ENCODE results near the gene HEXIM1.

DNA sequence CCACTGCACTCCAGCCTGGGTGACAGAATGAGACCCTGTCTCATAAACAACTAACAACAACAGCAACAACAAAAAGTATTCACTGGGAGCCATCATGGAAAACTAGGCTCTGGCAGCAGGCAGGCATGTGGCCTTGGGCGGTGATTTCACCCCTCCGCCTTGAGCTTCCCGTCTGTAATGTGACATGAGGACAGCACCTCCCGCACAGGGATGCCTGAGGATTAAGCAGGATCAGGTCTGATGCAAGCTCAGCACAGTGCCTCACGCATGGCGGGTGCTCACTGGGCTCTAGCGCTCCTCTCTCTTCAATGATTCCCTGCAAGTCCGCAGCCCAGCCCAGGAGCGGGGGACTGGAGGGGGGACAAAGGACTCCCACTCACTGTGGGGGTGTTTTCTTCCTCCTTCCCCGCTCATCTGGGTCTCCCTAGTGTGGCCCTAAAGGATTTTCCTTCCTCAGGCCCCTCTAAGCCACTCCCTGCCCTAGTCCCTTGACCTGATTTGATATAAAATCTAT lies 18.8 kb upstream of the HEXIM1 start:
- TF ChIP-seq, protein P1, sequence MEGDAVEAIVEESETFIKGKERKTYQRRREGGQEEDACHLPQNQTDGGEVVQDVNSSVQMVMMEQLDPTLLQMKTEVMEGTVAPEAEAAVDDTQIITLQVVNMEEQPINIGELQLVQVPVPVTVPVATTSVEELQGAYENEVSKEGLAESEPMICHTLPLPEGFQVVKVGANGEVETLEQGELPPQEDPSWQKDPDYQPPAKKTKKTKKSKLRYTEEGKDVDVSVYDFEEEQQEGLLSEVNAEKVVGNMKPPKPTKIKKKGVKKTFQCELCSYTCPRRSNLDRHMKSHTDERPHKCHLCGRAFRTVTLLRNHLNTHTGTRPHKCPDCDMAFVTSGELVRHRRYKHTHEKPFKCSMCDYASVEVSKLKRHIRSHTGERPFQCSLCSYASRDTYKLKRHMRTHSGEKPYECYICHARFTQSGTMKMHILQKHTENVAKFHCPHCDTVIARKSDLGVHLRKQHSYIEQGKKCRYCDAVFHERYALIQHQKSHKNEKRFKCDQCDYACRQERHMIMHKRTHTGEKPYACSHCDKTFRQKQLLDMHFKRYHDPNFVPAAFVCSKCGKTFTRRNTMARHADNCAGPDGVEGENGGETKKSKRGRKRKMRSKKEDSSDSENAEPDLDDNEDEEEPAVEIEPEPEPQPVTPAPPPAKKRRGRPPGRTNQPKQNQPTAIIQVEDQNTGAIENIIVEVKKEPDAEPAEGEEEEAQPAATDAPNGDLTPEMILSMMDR (IDR thresholded peaks at IDR 0.05): no peak
- peak in 1 of 3 donors; percentile 0 for TF ChIP-seq POLR2AphosphoS5 (IDR thresholded peaks at IDR 0.05)
- TF ChIP-seq POLR2A (IDR thresholded peaks at IDR 0.05): no peak

Data from transverse colon (tissue), 4 donors.